Testis (tissue), 3 donors: ENCODE measurements around the gene SELENOM. TPM values are rescaled to one million over a fixed set of nuclear protein-coding genes. Genes with fewer than 3 reads are reported as not detected.
A peak's percentile ranks its signal among the peaks of the same experiment; 100 is the strongest.

Experiments
- DNase-seq: peaks from one replicate; pipeline ENCODE4 v3.0.0-alpha.2; 2019
- H3K27ac ChIP-seq, 2 donors: fragments of 200-600 bp; sonication (generic); one replicate each; pipeline ENCODE4 v1.5.1; 2019
- H3K27me3 ChIP-seq: fragments of 200-600 bp; sonication (generic); one replicate; pipeline ENCODE4 v1.5.1; 2019
- H3K36me3 ChIP-seq: fragments of 200-600 bp; sonication (generic); one replicate; pipeline ENCODE4 v1.5.1; 2017; ENCODE audit warnings: low read depth; ENCODE audit errors: missing control alignments
- H3K4me1 ChIP-seq: fragments of 200-600 bp; sonication (generic); one replicate; pipeline ENCODE4 v1.5.1; 2019
- H3K4me3 ChIP-seq, 2 donors: fragments of 200-600 bp; sonication (generic); one replicate each; pipeline ENCODE4 v1.5.1; 2017 to 2019
- H3K9me3 ChIP-seq: fragments of 200-600 bp; sonication (generic); one replicate; pipeline ENCODE4 v1.5.1; 2017
- CTCF ChIP-seq, 3 experiments: fragments of 450-650 bp in 2 of 3; fragments of 200-600 bp in 1 of 3; sonication (generic) in 1 of 3; IDR thresholded peaks; one replicate each; pipeline ENCODE4 v1.5.1; 2016 to 2019; ENCODE audit warnings: antibody characterized with exemption in 3 of 3, mild to moderate bottlenecking in 2 of 3, moderate library complexity in 1 of 3
- POLR2A ChIP-seq: fragments of 450-650 bp; IDR thresholded peaks from one replicate; pipeline ENCODE4 v1.6.1; 2017; ENCODE audit warnings: antibody characterized with exemption, mild to moderate bottlenecking, moderate library complexity
- WGBS, 2 donors: methylation state at CpG; one replicate each; pipeline ENCODE4 v1.1.5; 2018; 5-methylcytosine and 5-hydroxymethylcytosine counted together
- intact Hi-C: fragments of 100-400 bp; cut with DNase I; formaldehyde crosslinking; loops from one replicate; pipeline ENCODE4 v1.15.1; 2023; ENCODE audit warnings: low total_unique reads
- polyA plus RNA-seq: library from polyadenylated mRNA; stranded (reverse); fragments of 350-450 nt; fragmentation: Illumina TruSeq; extraction: RNeasy Lipid Tissue Mini Kit (QIAGEN cat#74804); gene quantifications from one replicate; pipeline ENCODE4 v1.2.3, GENCODE V29; 2014; ENCODE audit warnings: low read depth, low replicate concordance; ENCODE audit not compliant: insufficient read depth
- total RNA-seq, 2 donors: library from RNA; depleted of rRNA; stranded (reverse); fragments of >200 nt; gene quantifications; one replicate each; pipeline ENCODE4 v1.2.3, GENCODE V29; 2016

The SELENOM gene
- total and polyA plus RNA-seq, 3 donors from 2014 or later, result 77.4 to 102 (median 82.8) TPM

GRCh38 chr22:31125521-31126117, 18.3 kb upstream of the SELENOM start:
- intact Hi-C loops, result no loop called here
- DNase-seq, result no peak
- no peak overlapping the region for H3K27ac ChIP-seq
- H3K36me3 ChIP-seq, result no peaks in the 10 kb centered on the region
- peaks cover 7% of the 10 kb centered on the region for H3K4me1 ChIP-seq
- no peaks in the 10 kb centered on the region for H3K9me3 ChIP-seq
- WGBS, 2 donors, result 85 to 93% methylated on average over 12 of the region's 12 CpGs
- no peak overlapping the region for H3K4me3 ChIP-seq
- TF ChIP-seq POLR2A (no peak), CTCF (IDR thresholded peaks at IDR 0.05) (no peak)
- no peaks in the 10 kb centered on the region for H3K27me3 ChIP-seq

GRCh38 chr22:31124811-31125465, 17.6 kb upstream of the SELENOM start:
- no peak overlapping the region for H3K27ac ChIP-seq
- no peaks in the 10 kb centered on the region for H3K27me3 ChIP-seq
- H3K4me3 ChIP-seq, result no peak overlapping the region
- H3K4me1 ChIP-seq, result peaks cover 7% of the 10 kb centered on the region
- 79 to 89% methylated on average over 9 to 13 of the region's 14 CpGs for WGBS, 2 donors
- no peak for TF ChIP-seq CTCF (IDR thresholded peaks at IDR 0.05)
- TF ChIP-seq POLR2A, result no peak
- DNase-seq, result no peak
- no peaks in the 10 kb centered on the region for H3K36me3 ChIP-seq
- intact Hi-C loops, result no loop called here
- no peaks in the 10 kb centered on the region for H3K9me3 ChIP-seq

- WGBS, 2 donors, result 78 to 80% methylated on average over 3 of the region's 3 CpGs
- Histone ChIP-seq H3K4me3 (no peak overlapping the region), H3K4me1 (peaks cover 7% of the 10 kb centered on the region), H3K36me3 (no peaks in the 10 kb centered on the region), H3K27ac (no peak overlapping the region), H3K27me3 (no peaks in the 10 kb centered on the region), H3K9me3 (no peaks in the 10 kb centered on the region)
- intact Hi-C loops, result no loop called here
- no peak for TF ChIP-seq CTCF (IDR thresholded peaks at IDR 0.05)
- TF ChIP-seq POLR2A, result no peak
- DNase-seq, result no peak
These were observed 16.9 kb upstream of the SELENOM start for GRCh38 chr22:31124290-31124689.

- Histone ChIP-seq H3K4me1 (peaks cover 7% of the 10 kb centered on the region), H3K36me3 (no peaks in the 10 kb centered on the region), H3K4me3 (peak overlapping the region in 1 of 2 donors; percentile 21), H3K9me3 (no peaks in the 10 kb centered on the region), H3K27me3 (no peaks in the 10 kb centered on the region), H3K27ac (no peak overlapping the region)
- WGBS, 2 donors, result 80 to 88% methylated on average over 3 to 4 of the region's 4 CpGs
- intact Hi-C loops, result no loop called here
- TF ChIP-seq POLR2A, result no peak
- no peak for TF ChIP-seq CTCF (IDR thresholded peaks at IDR 0.05)
- DNase-seq, result no peak
These were observed 15.9 kb upstream of the SELENOM start for GRCh38 chr22:31123292-31123602.
